Measurements from ENCODE around the gene PCDHB1.
"Not testable (repeated sequence)": the region's sequence is repeated elsewhere in the genome, so short reads cannot be mapped to it uniquely, and the experiment has no call there.

PCDHB1 gene

DNA sequence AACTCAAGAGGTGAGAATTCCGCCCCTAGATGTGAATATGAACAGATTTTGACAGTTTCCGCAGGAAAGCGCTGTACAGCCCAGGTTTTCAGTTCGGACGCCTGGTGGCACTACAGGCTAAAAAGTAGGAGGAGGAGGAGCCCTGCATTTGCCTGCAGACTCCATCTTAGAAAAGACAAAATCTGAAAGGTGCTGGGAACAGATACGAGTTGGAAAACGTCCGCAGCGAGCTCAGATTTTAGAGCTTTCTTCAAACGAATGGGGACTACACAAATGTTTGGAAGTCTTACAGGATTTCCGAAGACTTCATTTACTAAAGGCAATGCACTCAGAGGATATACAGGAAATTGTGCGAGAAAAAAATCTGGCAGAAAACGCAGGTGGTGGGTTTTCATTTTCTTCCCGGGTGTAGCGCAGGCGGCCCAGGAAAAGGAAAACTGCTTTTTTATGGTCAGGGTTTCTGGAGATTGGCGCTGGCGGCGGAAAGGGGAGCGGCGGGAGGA is 33.4 kb downstream of the PCDHB1 start:
- DNase-seq = peak; percentile 23 to 39

DNA sequence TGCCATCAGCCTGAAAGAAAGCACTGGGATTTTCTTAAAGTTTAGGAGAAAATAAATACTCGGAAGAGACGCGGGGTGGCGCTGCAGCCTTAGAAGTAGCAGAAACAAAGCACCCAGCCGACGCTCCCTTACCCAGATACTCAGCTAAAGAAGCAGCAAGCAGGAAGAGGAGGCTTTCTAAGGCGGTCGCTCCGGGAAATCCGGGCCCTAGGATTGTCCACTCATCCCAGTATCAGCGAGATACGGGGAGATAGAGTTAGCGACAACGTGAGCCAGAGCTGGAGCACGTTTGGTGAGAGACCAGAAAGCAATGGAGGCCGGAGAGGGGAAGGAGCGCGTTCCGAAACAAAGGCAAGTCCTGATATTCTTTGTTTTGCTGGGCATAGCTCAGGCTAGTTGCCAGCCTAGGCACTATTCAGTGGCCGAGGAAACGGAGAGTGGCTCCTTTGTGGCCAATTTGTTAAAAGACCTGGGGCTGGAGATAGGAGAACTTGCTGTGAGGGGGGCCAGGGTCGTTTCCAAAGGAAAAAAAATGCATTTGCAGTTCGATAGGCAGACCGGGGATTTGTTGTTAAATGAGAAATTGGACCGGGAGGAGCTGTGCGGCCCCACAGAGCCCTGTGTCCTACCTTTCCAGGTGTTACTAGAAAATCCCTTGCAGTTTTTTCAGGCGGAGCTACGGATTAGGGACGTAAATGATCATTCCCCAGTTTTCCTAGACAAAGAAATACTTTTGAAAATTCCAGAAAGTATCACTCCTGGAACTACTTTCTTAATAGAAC is 43.5 kb downstream of the PCDHB1 start, which contains the start of gene PCDHB2:
Gene PCDHB2, plus strand, starts transcription at position 135 of the 782 bp plus-strand sequence. Its CDS starts 176 bp downstream, at position 311.
- DNase-seq = no peak

- DNase-seq = no peak
Measured at GRCh38 chr5:141095263-141095641, 44.1 kb downstream of the PCDHB1 start.

DNA sequence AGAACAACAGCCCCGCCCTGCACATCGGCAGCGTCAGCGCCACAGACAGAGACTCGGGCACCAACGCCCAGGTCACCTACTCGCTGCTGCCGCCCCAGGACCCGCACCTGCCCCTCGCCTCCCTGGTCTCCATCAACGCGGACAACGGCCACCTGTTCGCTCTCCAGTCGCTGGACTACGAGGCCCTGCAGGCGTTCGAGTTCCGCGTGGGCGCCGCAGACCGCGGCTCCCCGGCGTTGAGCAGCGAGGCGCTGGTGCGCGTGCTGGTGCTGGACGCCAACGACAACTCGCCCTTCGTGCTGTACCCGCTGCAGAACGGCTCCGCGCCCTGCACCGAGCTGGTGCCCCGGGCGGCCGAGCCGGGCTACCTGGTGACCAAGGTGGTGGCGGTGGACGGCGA is 45.0 kb downstream of the PCDHB1 start:
- DNase-seq = not testable (repeated sequence)

- not testable (repeated sequence) for DNase-seq
Measured at GRCh38 chr5:141096586-141096985, 45.4 kb downstream of the PCDHB1 start.

GRCh38 chr5:141100243-141100805 is 49.1 kb downstream of the PCDHB1 start, which contains the start of gene PCDHB3:
TSS of gene PCDHB3 (plus strand) at chr5:141100473. CDS start at chr5:141100650, 177 bp downstream.
- peak; percentile 30 to 52 for DNase-seq

GRCh38 chr5:141101059-141101458 is 49.9 kb downstream of the PCDHB1 start:
- DNase-seq = no peak

GRCh38 chr5:141102070-141102469 is 50.9 kb downstream of the PCDHB1 start:
- DNase-seq = not testable (repeated sequence)

- not testable (repeated sequence) for DNase-seq
Measured at GRCh38 chr5:141102471-141102870, 51.3 kb downstream of the PCDHB1 start.

- no peak for DNase-seq
Measured at GRCh38 chr5:141105350-141105749, 54.2 kb downstream of the PCDHB1 start.
